Measurements from ENCODE around the gene P2RX4.
A peak's percentile ranks its signal among the peaks of the same experiment; 100 is the strongest.
"Not testable (repeated sequence)": the region's sequence is repeated elsewhere in the genome, so short reads cannot be mapped to it uniquely, and the experiment has no call there.

Gene P2RX4

DNA sequence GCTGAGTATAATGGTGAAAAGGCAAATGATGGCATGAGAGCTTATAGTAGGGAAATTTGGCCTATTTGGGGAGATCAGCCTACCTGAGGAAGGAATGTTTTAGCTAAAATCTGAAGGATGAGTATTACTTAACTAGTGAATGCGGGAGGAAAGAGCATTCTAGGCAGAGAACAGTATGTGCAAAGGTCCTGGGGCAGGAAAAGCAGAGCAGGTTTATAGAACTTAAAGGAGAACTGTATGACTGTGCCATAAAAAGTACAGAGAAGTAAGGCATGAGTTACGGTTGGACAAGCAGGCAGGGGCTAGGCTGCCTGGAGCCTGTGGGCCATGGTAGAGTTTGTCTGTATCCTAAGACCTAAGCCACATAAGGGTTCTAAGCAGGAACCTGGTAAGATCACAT lies 21.7 kb upstream of the P2RX4 start:
- no peak for DNase-seq (ENCODE audit: low read depth in 2 of 2)
- no peak for TF ChIP-seq CTCF (IDR thresholded peaks at IDR 0.05; ENCODE audit: low read depth, low read length)
- no peak overlapping the region for H3K4me3 ChIP-seq (replicated peaks in 1 of 2; ENCODE audit: low read depth in 2 of 2, low read length in 2 of 2)

DNA sequence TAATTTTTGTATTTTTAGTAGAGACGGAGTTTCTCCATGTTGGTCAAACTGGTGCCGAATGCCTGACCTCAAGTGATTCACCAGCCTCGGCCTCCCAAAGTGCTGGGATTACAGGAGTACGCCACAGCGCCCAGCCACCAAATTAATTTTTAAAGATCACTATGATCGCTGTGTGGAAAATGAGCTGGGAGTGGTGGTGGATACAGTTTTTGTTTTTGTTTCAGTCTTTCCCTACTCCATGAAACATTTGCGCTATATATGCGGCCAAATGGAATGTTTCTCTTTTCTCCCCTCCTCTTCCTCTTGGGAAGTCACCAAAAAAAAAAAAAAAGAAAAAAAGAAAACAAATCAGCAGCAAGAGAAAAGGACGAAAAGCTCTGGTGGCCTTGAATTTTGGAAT lies 20.8 kb upstream of the P2RX4 start:
- H3K4me3 ChIP-seq (replicated peaks in 1 of 2; ENCODE audit: low read depth in 2 of 2, low read length in 2 of 2), result no peak overlapping the region
- no peak for DNase-seq (ENCODE audit: low read depth in 2 of 2)
- no peak for TF ChIP-seq CTCF (IDR thresholded peaks at IDR 0.05; ENCODE audit: low read depth, low read length)

DNA sequence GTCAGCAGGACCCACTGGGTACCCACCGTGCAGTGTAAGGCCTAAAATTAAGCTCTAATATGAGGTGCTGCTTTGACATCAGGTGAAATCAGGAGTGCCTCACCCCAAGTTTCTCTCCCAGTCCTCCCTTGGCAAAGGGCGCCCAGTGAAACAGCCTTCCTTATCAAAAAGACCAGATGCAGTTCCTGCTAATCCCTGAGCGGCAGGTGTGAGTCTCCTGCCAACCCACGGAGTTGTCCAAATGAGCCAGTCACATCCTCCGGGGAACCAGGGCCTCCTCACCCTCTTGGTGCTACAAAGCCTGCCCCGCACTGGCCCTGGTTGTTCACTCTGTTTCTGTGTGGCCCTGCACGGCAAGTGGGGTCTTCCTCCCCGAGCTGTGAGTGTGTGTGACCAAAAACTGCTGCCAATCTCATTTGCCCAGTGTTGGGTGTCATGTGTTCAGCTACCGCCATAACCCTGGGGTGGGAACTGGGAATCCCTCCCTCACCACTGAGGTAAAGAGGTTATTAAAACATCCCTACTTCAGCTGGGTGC lies 20.2 kb upstream of the P2RX4 start:
- DNase-seq (ENCODE audit: low read depth in 2 of 2), result no peak
- TF ChIP-seq CTCF (IDR thresholded peaks at IDR 0.05; ENCODE audit: low read depth, low read length), result no peak
- H3K4me3 ChIP-seq (replicated peaks in 1 of 2; ENCODE audit: low read depth in 2 of 2, low read length in 2 of 2), result no peak overlapping the region

- TF ChIP-seq CTCF (IDR thresholded peaks at IDR 0.05; ENCODE audit: low read depth, low read length), result no peak
- no peak overlapping the region for H3K4me3 ChIP-seq (replicated peaks in 1 of 2; ENCODE audit: low read depth in 2 of 2, low read length in 2 of 2)
- peak; percentile 84 to 97 for DNase-seq (ENCODE audit: low read depth in 2 of 2)
These were observed 19.4 kb upstream of the P2RX4 start for GRCh38 chr12:121190523-121191031.

DNA sequence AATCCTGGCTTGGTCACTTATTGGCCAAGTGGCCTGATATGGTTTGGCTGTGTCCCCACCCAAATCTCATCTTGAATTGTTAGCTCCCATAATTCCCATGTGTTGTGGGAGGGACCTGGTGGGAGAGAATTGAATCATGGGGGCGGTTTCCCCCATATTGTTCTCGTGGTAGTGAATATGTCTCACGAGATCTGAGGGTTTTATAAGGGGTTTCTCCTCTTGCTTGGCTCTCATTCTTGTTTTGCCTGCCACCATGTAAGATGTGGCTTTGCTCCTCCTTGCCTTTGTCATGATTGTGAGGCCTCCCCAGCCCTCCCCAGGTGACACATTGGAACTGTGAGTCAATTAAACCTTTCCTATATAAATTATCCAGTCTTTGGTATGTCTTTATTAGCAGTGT lies 18.8 kb upstream of the P2RX4 start:
- no peak for DNase-seq (ENCODE audit: low read depth in 2 of 2)
- TF ChIP-seq CTCF (IDR thresholded peaks at IDR 0.05; ENCODE audit: low read depth, low read length), result no peak
- no peak overlapping the region for H3K4me3 ChIP-seq (replicated peaks in 1 of 2; ENCODE audit: low read depth in 2 of 2, low read length in 2 of 2)

GRCh38 chr12:121196902-121197301 lies 13.0 kb upstream of the P2RX4 start:
- no peak for DNase-seq (ENCODE audit: low read depth in 2 of 2)
- no peak for TF ChIP-seq CTCF (IDR thresholded peaks at IDR 0.05; ENCODE audit: low read depth, low read length)
- H3K4me3 ChIP-seq (replicated peaks in 1 of 2; ENCODE audit: low read depth in 2 of 2, low read length in 2 of 2), result no peak overlapping the region

GRCh38 chr12:121198949-121199348 lies 11.0 kb upstream of the P2RX4 start:
- TF ChIP-seq CTCF (IDR thresholded peaks at IDR 0.05; ENCODE audit: low read depth, low read length), result no peak
- DNase-seq (ENCODE audit: low read depth in 2 of 2), result no peak
- no peak overlapping the region for H3K4me3 ChIP-seq (replicated peaks in 1 of 2; ENCODE audit: low read depth in 2 of 2, low read length in 2 of 2)

DNA sequence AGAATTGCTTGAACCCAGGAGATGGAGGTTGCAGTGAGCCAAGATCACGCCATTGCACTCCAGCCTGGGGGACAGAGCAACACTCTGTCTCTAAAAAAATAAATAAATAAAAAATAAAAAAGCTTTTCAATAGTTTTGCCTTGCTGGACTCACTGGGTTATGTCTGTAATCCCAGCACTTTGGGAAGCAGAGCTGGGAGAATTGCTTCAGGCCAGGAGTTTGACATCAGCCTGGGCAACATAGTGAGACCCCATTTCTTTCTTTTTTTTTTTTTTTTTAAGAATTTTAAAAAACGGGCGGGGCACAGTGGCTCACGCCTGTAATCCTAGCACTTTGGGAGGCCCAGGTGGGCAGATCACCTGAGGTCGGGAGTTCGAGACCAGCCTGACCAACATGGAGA lies 8.8 kb upstream of the P2RX4 start:
- H3K4me3 ChIP-seq (replicated peaks in 1 of 2; ENCODE audit: low read depth in 2 of 2, low read length in 2 of 2); DNase-seq (ENCODE audit: low read depth in 2 of 2): not testable (repeated sequence)
